Measurements from ENCODE around the gene ANKRD13B.
"Not testable (repeated sequence)": the region's sequence is repeated elsewhere in the genome, so short reads cannot be mapped to it uniquely, and the experiment has no call there.

Gene ANKRD13B

DNA sequence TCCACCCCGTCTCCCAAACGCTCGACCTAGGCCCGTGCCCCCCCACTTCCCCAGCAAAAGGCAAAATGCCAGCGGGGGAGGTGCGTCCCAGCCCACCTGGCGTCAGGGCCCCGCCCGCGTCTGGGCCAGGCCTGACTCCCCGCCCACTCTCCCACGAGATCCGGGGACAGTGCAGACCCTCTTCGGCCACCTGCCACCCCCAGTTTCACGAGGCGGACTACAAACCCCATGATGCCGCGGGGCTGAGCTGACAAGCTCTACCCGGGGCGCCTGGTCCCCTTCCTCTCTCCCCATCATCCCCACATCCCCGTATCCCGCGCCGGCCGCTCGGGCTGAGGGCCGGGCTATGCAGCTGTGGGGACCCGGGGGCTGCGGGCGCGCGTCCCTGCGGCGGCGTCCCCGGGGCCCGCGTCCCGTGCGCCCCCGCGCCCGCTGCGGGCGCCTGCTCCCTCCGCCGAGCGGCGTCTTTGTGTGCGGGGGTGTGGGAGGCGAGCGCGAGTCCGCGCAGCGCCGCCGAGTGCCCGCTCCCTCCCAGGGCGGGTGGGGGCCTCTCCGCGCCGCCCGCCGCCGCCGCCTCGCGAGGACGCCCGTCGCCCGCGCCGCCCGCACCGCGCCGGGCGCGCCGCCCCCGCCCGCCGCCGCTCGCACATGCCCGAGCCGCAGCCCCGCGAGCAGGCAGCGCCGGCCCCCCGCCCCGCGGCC is at the start of gene ANKRD13B:
TSS of gene ANKRD13B (plus strand) at position 283 of the 702 bp plus-strand sequence. CDS start 490 bp downstream, outside the sequence.
- DNase-seq: peak; percentile 28

DNA sequence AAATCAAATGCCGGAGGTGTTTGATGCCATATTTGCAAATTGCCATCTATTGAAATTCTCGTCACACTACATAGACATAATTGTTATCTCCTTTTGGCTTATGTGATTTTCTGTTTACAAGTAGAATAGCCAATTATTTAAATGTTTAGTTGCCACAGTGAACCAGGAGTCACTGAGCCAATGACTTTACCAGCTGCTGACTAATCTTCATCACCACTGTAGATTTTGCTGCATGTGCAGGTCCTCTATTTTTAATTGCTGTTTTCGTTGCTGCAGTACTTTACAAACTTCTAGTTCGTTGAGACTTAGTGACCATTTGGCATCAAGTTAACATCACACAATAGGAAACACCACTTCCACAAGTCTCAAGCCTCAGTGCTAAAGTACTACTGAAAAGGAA is 48.9 kb upstream of the ANKRD13B start:
- DNase-seq: no peak

DNA sequence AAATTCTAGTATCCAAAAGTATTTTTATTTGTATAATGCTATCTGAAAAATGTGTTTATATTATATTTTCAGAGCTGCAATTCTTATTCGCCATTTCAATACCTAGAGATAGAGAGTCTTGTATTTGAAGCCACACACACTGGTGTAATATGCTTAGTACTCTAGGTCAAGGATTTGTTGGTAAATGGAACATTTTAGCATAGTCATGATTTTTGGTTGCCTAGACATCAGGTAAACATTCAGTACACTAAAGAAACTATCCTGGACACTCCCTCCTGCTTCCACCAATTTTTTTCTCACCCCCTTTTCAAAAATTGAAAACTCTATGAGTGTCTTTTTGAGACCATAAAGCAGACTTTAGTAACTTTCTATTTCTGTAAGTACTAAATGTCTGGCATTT is 46.8 kb upstream of the ANKRD13B start:
- peak; percentile 8 for DNase-seq

DNA sequence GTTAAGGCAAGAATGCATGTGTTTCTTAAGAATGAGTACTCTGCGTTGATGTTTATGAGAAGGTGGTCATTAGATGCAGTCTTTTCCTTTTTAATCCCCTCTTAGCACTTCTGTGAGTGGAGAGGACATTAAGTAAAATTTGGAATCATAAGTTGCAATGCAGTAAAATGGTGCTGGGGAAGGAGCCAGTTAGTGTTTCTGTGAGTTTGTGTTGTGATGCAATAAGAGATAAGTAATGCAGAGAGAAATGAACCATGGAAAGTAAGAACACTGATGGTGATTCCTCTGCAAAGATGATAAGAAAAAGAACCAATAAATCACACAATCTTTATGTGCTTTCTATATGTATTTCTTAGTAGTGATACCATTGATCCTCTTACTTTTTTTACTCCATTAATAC is 46.1 kb upstream of the ANKRD13B start:
- DNase-seq: no peak

DNA sequence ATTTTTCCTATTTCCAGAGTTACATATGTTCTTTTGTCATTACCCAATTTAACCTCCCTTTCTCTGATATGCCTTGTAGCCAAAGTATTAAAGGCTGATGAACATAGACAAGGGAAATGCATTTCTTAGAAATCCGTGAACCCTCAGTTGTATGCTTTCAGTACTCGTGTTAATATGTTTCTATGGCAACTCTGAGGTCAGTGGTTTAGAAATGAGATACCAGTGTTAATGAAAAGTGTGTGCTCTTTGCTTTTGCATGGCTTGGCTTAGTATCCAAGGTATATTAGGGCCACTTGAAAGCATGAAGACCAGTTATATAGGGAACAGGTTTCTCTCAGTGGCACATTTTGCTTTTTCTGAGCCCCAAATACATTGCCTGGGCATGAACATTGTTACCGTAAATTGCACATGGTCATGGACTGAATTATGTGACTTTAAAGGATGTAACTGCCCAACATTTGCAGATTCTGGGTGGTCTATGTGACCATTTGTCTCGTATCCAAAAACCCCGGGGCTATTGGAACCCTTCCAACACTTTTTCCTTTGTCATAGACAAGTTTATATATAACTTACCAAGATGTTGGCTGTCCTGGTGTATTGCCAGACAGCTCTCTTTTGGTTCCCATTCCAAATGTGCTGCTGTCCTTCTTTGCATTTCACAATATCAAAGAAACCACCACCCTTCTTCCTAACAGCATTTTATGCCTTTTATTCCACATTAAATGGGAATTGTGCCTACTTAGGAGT is 43.6 kb upstream of the ANKRD13B start:
- DNase-seq: no peak

DNA sequence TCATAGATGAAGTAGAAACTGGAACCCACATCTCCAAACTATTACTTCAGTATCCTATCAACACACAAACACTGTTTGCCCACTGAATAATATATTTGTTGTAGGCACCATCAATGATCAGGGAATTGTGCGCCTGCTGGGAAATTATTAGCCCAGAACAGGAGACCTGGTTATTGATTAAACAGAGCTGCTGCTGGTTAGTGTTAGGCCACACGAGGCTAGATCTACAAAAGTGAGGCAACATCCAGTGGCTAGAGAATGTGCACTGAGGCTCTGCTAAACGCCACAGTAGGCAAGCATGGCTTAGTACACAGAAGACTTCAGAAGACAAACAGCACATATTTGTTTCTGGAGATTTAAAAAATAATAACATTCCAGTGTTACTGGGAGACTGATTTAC is 37.1 kb upstream of the ANKRD13B start:
- no peak for DNase-seq

DNA sequence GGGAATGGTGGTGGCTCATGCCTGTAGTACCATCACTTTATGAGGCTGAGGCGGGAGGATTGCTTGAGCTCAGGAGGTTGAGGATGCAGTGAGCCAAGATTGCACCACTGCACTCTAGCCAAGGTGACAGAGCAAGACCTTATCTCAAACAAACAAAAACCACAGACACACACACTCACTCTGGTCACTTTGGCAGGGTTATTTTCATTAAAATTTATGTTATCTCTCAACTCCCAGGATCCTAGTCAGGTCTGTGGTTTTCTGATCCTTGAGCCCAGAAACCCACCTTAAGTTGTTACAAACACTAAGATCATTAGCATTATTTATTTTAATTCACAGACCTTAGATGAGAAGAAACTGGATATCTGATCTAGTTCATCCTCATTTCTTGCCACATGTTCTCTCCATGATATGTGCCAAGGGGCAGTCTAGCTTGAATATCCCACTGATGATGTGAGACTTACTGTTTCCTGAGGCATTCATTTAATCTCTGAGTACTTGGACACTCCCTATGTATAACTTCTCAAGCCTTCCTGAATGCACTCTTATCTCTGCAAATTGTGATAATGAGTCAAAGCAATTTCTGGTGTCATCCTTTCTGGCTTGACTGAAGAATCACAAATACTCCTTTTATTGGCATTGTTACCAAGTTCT is 35.7 kb upstream of the ANKRD13B start:
- DNase-seq: peak; percentile 91

DNA sequence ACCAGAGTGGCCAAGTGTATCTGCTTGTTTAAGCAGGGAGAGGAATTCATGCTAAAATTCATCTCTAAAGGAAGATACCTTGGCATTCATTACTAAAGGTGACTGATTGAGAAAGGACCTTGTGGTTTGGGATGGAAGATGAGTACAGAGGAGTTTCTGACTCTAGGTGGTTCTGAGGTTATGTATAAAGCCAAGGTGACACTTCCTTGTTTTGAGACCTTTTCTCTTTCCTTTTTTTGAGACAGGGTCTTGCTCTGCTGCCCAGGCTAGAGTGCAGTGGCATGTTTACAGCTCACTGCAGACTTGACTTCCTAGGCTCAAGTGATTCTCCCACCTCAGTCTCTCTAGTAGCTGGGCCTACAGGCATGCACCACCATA is 35.2 kb upstream of the ANKRD13B start:
- no peak for DNase-seq

DNA sequence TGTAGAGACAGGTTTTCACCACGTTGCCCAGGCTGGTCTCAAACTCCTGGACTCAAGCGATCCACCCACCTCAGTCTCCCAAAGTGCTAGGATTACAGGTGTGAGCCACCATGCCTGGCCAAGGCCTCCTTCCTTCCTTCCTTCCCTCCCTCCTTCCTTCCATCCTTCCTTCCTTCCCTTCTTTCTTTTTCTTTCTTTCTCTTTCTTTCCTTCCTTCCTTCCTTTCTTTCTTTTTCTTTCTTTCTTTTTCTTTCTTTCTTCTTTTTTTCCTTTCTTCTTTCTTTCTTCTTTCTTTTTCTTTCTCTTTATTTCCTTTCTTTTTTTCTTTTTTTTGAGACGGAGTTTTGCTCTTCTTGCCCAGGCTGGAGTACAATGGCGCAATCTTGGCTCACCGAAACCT is 34.8 kb upstream of the ANKRD13B start:
- DNase-seq: not testable (repeated sequence)

DNA sequence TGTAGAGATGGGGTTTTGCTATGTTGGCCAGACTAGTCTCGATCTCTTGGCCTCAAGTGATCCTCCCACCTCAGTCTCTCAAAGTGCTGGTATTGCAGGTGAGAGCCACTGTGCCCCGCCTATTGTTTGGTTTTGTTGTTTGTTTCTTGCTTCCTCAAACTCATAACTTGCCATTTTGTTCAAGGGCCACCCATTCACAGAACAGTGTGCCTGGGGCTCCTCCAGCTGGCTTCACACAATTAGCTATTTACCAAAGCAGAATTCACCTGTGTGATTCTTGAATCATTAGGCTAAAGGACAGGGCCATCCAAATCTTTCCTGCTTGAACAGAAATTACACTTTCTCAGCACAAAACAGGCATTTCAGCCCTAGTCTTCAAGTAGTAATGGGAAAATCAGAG is 33.3 kb upstream of the ANKRD13B start:
- no peak for DNase-seq

DNA sequence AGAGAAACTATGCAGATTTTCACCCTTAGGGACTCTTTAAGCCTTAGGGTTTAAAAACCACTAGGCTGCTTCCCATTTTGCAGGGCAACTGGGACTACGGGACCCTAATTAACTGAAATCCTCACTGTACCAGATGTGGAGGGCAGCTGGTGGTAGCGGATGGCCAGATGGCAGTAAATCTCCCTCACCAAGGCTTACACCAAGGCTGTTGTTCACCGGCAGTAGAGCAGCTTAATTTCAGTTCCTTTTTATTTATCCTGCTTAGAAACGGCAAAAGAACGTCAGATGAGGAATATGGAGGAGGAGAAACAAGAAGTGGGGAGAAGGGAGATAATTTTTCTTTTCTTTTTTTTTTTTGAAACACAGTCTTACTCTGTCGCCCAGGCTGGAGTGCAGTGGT is 32.6 kb upstream of the ANKRD13B start:
- DNase-seq: no peak

DNA sequence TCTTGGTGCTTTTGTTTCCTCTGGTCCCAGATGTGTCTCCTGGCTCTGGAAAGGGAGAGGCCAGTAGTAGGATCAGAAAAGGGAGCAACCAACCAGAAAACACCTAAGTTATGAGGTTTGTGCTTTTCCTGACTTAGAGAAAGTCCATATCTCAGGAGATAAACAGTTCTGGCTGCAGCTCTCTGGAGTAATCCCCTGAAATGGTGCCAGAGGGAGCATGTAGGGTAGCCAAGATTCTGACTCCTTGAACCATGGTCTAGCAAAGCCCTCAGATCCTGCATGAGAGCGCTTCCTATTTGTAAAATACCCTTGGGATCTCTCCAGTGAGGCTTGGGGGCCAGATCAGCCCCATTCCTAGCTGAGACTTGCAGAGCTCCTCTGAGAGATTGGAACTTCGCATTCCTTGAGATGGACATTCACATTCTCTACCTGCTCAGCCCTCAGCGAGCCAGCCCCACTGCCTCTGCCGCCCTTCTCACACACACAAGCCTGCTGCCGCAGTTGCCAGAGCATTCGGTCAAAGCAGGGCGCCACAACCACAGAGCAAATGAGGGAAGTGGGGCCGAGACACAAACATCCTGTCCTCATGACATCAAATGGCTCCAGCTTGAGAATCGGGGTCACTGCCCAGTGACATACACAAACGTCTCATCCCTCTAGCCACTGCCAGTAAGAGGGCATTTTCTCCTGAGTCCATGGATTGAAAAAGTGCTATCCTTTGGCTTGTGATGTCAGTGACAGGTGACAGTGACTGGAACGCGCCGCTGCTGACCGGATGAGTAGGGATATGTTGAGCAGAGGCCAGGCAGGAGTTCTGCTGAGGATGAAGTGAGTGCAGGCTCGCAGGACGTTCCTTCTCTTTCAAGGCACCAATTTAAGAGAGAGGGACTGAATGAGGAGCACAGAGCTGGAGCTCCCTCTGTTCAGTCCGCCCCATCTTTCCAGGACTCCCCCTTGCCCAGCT is 31.1 kb upstream of the ANKRD13B start:
- DNase-seq: peak; percentile 45

DNA sequence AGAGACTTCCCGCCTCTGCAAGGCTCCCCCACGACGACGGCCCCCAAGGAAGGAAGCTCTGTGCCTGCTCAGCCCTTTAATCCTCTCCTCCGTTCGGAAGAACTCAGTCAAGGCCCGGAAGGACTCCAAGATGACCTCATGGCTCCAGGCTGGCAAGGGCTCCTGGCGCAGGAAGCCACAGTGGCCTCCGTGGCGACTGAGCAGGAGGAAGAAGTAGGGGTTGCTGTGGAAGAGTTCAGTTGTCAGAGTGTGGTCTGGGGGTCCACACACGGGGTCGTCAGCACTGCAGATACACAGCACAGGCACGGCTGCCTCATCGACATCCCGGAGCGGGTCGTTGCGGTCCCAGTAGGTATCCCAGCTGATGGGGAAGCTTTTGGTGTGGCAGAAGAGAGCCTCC is 30.3 kb upstream of the ANKRD13B start:
- no peak for DNase-seq

DNA sequence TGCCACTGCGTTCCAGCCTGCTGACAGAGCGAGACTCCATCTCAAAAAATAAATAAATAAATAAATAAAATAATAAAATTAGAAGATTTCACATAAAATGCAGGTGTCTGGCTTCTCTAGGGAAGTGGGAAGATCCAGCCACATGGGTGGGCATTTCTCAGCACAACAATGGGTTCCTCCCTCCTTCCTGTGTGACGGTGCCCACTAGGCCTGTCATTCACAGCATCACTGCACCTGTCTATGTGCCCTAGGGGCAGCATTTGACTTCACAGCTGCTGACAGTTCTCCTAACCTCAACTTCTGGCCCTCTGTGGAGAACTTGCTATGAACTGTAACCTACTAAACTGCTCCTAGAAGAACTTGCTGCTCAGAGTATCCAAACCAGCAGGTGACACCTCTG is 29.1 kb upstream of the ANKRD13B start:
- no peak for DNase-seq

DNA sequence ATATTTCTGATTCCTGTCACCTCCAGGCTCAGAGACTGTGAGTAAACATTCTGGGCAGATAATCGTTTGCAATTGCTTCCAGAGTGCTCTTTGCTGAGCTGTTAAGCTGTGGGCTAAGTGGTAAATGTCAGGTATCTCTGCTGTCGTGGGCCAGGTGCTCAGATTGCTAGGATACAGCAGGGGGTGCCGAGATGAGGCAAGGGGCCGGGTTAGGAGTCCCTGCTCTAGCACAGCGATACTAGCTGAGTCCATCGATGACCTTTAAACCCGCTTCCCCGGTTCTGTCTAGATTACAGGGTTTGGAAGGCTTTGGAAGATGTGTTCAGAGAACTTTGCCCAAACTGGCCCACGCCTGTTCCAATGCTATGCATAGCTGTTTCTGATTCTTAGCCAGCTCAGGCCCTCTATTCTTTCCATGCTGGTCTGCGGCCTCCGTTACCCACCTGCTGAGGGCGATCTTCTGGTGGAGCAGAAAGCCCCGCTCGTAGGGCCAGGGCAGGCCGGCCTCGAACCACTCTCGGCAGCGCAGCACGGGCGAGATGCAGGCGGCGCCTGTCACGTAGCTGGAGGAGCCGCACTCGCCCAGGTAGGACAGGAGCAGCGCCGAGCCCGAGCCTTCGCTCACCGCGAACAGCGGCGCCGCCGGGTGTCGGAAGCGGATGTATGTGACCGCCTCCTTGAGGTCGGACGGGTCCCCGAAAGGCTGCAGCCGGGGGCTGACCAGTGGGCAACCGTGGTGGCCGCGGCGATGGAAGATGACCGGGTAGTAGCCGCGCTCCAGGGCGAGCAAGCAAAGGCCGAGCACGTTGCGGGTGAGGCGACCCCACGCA is 27.1 kb upstream of the ANKRD13B start:
- DNase-seq: peak; percentile 33

DNA sequence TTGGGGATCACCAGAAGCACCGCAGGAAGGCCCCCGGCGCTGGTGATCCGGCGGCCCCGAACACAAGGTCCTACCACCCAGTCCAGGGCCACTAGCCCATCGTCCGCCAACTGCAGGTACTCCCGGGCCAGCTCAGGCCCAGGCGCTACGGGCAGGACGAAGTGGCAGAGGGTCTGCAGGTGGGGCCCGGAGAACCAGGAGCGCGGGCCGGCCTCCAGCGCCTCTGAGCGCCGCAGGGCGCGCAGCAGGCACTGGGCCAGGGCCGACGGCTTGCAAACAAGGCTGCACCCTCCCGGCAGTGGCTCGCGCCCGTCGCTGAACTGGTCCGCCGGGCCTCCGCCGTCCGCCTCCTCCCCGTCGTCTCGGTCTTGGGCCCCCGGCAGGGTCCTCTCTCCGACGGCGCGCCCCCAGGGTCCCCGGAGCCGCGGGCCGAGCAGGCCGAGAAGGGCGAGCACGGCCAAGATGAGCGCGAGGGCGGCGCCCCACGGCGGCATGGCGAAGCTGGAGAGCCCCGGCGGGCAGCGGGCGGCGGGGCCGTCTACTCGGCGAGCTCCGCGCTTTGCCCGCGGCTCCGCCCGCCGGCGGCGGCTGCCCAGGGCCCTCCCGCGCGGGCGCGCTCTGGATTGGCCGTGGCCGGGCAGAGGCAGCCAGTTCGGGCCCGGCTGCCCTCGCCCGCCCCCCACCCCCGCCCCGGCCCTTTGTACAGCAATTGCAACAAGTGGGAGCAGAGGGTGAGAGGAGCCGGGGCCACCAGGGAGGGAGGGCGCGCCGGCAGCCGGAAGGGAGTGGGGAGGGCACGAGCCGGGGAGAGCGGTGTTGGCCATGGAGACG is 26.2 kb upstream of the ANKRD13B start, which contains the start of gene ABHD15:
TSS of gene ABHD15 (minus strand) at position 565 of the 831 bp plus-strand sequence. CDS start at position 494, 71 bp downstream.
- peak; percentile 81 for DNase-seq

DNA sequence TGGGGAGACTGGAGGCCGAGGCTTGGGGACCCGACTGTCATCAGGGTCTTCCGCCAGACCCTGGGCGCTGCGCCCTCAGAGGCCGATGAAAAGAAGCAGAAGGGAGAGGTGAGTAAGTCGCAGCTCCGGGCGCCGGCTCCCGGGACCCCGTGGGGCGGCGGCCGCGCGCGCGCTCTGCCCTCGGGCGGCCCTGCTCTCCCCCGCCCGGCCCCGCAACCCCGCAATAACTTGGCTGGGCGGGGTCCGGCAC is 25.7 kb upstream of the ANKRD13B start:
- DNase-seq: no peak

DNA sequence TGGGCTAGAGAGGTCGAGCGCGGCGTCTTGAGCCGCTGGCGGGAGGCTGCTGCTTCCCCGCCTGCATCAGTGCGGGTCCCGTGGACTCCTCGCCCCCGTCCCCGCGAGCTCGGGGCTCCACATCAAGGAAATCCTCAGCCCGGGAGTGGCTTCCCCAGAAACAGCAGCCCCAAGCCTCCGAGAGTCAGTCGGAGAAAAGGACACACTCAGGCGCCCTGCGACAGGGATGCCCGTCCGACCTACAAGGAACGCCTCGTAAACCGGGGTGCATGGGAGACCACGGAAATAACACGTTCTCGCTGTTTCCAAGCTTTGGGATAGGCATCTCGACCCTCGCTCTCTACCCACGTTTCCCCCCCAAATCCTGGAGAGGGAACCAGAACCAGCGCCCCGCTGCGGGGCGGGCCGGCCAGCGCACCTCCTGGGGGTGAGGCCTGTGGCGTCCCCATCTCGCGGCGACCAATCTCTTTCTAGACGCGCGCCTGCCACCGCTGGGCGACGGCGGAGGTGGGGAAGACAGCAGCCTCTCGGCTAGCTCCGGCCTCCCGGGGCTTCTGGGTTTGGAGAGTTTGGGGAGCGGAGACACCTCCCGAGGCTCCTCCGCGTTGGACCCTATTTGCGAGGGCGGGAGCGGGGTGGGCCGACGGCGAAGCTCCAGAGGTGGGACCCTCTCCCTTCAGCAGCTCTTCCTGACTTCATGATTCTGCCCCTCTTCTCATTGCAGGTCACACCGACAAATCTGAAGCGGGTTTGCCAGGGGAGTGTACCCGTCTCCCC is 25.2 kb upstream of the ANKRD13B start:
- DNase-seq: peak; percentile 29

DNA sequence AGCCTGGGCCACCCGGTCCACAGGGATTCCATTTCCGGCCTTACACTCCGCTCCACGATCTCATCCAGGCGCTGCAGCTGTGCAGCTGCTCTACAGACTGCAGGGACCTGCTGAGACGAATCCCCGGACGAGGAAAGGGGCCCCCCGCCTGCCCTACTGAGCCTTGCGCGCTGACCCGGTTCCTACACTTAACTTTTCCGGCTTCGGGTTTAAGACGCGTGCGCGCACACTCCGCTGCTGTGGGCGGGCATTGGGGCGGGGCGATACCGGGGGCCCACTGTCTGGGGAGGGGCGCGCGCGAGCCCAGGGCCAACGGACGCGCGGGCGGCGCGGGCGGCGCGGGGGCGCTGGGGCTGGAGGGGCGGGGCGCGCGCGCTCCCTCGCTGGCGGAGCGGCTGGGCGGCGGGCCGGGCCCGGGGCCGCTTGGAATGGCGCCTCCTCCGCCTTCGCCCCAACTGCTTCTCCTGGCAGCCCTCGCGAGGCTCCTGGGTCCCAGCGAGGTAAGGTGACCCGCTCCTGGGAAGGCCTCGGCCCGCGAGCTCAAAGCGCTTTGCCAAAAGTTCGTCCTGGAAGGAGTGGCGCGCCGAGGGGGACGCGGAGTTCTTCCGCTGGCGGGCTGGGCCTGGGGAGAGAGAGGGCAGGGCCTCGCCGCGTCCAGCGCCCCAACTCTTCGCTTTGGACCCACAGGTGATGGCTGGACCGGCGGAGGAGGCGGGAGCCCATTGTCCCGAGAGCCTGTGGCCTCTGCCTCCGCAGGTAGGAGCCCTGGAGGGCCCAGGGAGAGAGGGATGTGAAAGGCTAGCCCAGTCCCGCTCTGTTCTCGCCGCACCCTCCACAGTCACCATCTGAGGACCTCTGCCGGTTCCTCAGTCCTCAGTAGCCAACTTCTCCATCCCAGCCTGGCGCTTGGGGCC is 24.3 kb upstream of the ANKRD13B start, which contains the start of gene TP53I13:
TSS of gene TP53I13 (plus strand) at position 371 of the 914 bp plus-strand sequence. CDS start at position 429, 58 bp downstream.
- DNase-seq: peak; percentile 74

All from NCI-H226 (cell line).